Measurements from ENCODE around the gene HABP4.
"Not testable (repeated sequence)": the region's sequence is repeated elsewhere in the genome, so short reads cannot be mapped to it uniquely, and the experiment has no call there.

Gene HABP4

GRCh38 chr9:96500696-96501632, 51.0 kb downstream of the HABP4 start:
- DNase-seq: no peak

GRCh38 chr9:96501633-96502538, 51.9 kb downstream of the HABP4 start:
- no peak for DNase-seq

- no peak for DNase-seq
These were observed 52.8 kb downstream of the HABP4 start for GRCh38 chr9:96502539-96503373.

- DNase-seq: not testable (repeated sequence)
These were observed 53.4 kb downstream of the HABP4 start for GRCh38 chr9:96503374-96503748.

- DNase-seq: no peak
These were observed 53.9 kb downstream of the HABP4 start for GRCh38 chr9:96503918-96504317.

- DNase-seq: no peak
These were observed 55.5 kb downstream of the HABP4 start for GRCh38 chr9:96505316-96505991.

GRCh38 chr9:96508227-96508940, 58.4 kb downstream of the HABP4 start:
- DNase-seq: no peak

- DNase-seq: no peak
These were observed 59.1 kb downstream of the HABP4 start for GRCh38 chr9:96509026-96509425.

GRCh38 chr9:96509848-96510247, 59.9 kb downstream of the HABP4 start:
- DNase-seq: no peak

- DNase-seq: no peak
These were observed 60.3 kb downstream of the HABP4 start for GRCh38 chr9:96510258-96510657.

- no peak for DNase-seq
These were observed 62.3 kb downstream of the HABP4 start for GRCh38 chr9:96512240-96512639.

GRCh38 chr9:96513622-96514021, 63.7 kb downstream of the HABP4 start:
- no peak for DNase-seq

GRCh38 chr9:96514108-96514799, 64.3 kb downstream of the HABP4 start:
- DNase-seq: no peak

GRCh38 chr9:96514800-96515158, 64.8 kb downstream of the HABP4 start:
- DNase-seq: no peak

- no peak for DNase-seq
These were observed 65.9 kb downstream of the HABP4 start for GRCh38 chr9:96515621-96516470.

GRCh38 chr9:96519095-96519494, 69.1 kb downstream of the HABP4 start:
- DNase-seq: no peak

- DNase-seq: no peak
These were observed 69.8 kb downstream of the HABP4 start for GRCh38 chr9:96519787-96520186.

- no peak for DNase-seq
These were observed 72.4 kb downstream of the HABP4 start for GRCh38 chr9:96522366-96522765.

GRCh38 chr9:96523374-96523773, 73.4 kb downstream of the HABP4 start:
- no peak for DNase-seq

GRCh38 chr9:96524045-96524444, 74.1 kb downstream of the HABP4 start:
- no peak for DNase-seq
